Spleen (tissue), 7 donors: Measurements from ENCODE around the gene HRH1.

ENCODE experiments used
- CTCF ChIP-seq, 11 experiments: fragments of 200-600 bp in 7 of 11; fragments of 450-650 bp in 4 of 11; sonication (generic) in 4 of 11; IDR thresholded peaks in 8 of 11; conservative IDR thresholded peaks in 3 of 11; 1 replicate in 7 of 11; 2 replicates in 4 of 11; pipeline versions ENCODE4 v1.4.0 to v1.8.0; 2016 to 2021; ENCODE audit warnings: antibody characterized with exemption in 11 of 11, inconsistent platforms in 4 of 11, mild to moderate bottlenecking in 1 of 11
- POLR2A ChIP-seq, 3 donors: fragments of 450-650 bp; IDR thresholded peaks; one replicate each; pipeline ENCODE4 v1.5.1; 2017; ENCODE audit warnings: antibody characterized with exemption in 3 of 3, mild to moderate bottlenecking in 1 of 3
- POLR2AphosphoS5 ChIP-seq, 3 donors: sonication (generic); formaldehyde crosslinking; IDR thresholded peaks; one replicate each; pipeline ENCODE4 v1.5.1; 2017; ENCODE audit warnings: antibody characterized with exemption in 3 of 3
- donor health status: DM: no; HTN: no; CAD: no; lungs with moderate emphysema.
- donor health status: DM: no; HTN: no; CAD: no.
- donor health status: DM: no; HTN: no; CAD: no.

GRCh38 chr3:11136116-11136515, 18.2 kb upstream of the HRH1 start:
- TF ChIP-seq CTCF (IDR thresholded peaks at IDR 0.05 in 8 of 11, conservative IDR thresholded peaks at IDR 0.05 in 3 of 11) (no peak), POLR2A (IDR thresholded peaks at IDR 0.05) (no peak), POLR2AphosphoS5 (IDR thresholded peaks at IDR 0.05) (no peak)
